ENCODE measurements around the gene GPR151.
A peak's percentile ranks its signal among the peaks of the same experiment; 100 is the strongest.
"Not testable (repeated sequence)": the region's sequence is repeated elsewhere in the genome, so short reads cannot be mapped to it uniquely, and the experiment has no call there.

Gene GPR151

DNA sequence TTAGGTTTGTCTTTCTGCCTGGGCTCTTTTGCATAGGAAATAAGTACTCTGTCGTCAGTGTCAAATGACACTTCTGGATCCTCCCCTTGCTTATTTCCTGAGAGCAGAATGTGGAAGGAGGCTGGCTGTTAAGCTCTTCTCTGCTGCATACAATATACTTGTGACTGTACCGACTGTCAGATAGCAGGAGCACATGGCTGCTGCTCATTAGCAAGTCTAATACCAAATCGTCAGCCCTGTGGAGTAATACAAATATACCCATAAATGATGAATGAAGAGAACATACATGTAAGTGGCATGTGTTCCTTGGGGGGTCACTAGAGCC, at the start of gene GPR151:
GPR151 (minus strand) TSS at position 40 of the 325 bp plus-strand sequence. CDS start 77 bp downstream, outside the sequence.
- peak; percentile 30 for DNase-seq (ENCODE audit: low read depth)
- no peak within 1 kb of the TSS for H3K4me3 ChIP-seq (ENCODE audit: low read depth, low read length)
- TF ChIP-seq, protein P1, sequence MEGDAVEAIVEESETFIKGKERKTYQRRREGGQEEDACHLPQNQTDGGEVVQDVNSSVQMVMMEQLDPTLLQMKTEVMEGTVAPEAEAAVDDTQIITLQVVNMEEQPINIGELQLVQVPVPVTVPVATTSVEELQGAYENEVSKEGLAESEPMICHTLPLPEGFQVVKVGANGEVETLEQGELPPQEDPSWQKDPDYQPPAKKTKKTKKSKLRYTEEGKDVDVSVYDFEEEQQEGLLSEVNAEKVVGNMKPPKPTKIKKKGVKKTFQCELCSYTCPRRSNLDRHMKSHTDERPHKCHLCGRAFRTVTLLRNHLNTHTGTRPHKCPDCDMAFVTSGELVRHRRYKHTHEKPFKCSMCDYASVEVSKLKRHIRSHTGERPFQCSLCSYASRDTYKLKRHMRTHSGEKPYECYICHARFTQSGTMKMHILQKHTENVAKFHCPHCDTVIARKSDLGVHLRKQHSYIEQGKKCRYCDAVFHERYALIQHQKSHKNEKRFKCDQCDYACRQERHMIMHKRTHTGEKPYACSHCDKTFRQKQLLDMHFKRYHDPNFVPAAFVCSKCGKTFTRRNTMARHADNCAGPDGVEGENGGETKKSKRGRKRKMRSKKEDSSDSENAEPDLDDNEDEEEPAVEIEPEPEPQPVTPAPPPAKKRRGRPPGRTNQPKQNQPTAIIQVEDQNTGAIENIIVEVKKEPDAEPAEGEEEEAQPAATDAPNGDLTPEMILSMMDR (conservative IDR thresholded peaks at IDR 0.05; ENCODE audit: low read depth, low read length), result no peak

GRCh38 chr5:146564007-146564762, 48.2 kb upstream of the GPR151 start:
- TF ChIP-seq, protein P1 (conservative IDR thresholded peaks at IDR 0.05; ENCODE audit: low read depth, low read length), result no peak
- no peak overlapping the region for H3K4me3 ChIP-seq (ENCODE audit: low read depth, low read length)
- no peak for DNase-seq (ENCODE audit: low read depth)

DNA sequence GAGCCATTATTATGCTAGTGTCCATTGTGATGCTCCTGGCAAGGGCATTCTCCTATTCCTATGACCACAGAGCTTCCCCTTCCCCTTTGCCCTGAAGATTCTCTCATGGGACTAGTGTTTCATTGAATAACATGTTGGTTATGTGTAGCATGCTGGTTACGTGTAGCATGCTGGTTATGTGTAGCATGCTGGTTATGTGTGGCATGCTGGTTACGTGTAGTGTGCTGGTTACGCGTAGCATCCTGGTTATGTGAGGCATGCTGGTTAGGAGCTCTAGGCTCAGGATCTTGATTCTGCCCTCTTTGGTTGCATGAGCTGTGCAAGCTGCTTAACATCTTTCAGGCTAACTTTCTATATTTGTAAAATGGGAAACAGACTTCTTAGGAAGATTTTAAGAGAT, 46.5 kb upstream of the GPR151 start:
- H3K4me3 ChIP-seq (ENCODE audit: low read depth, low read length), result no peak overlapping the region
- TF ChIP-seq, protein P1 (conservative IDR thresholded peaks at IDR 0.05; ENCODE audit: low read depth, low read length), result no peak
- DNase-seq (ENCODE audit: low read depth), result no peak

DNA sequence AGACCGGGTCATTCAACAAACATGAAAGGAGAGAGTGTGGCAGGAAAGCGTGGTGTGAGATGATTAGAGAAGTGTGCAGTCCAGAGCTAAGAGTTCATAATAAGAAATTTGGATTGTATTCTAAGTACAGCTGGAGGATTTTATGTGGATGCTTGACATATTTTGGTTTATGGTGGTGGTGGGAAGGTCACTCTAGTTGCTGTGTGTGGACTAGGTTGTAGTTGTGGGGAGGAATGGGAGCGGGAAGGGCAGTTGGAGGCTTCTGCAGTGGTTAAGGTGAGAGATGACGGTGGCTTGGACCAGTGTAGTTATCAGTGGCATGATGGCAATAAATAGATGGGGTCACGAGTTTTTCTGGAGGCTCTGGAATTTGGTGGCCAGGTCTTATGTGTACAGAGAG, 45.7 kb upstream of the GPR151 start:
- DNase-seq (ENCODE audit: low read depth), result no peak
- H3K4me3 ChIP-seq (ENCODE audit: low read depth, low read length), result no peak overlapping the region
- TF ChIP-seq, protein P1 (conservative IDR thresholded peaks at IDR 0.05; ENCODE audit: low read depth, low read length), result no peak

GRCh38 chr5:146560205-146560812, 44.3 kb upstream of the GPR151 start:
- H3K4me3 ChIP-seq (ENCODE audit: low read depth, low read length), result no peak overlapping the region
- TF ChIP-seq, protein P1 (conservative IDR thresholded peaks at IDR 0.05; ENCODE audit: low read depth, low read length), result no peak
- peak; percentile 4 for DNase-seq (ENCODE audit: low read depth)

- not testable (repeated sequence) for H3K4me3 ChIP-seq (ENCODE audit: low read depth, low read length); DNase-seq (ENCODE audit: low read depth)
These were observed 40.9 kb upstream of the GPR151 start for GRCh38 chr5:146556884-146557283.

DNA sequence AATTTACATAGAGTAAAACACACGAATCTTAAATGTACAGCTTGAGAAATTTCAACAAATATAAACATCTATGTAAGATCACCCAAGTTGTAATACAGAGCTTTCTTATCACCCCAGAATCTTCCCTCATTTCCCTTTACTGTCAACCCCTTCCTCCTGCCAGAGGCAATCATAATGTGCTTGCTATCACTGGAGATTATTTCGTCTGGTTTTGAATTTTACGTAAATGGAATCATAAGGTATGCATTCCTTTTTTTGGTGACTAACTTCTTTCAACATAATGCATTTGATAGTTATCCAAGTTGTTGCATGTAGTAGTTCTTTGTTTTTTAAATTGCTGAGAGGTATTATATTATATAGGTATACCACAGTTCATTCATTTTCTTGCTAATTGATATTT, 37.5 kb upstream of the GPR151 start:
- no peak for DNase-seq (ENCODE audit: low read depth)
- TF ChIP-seq, protein P1 (conservative IDR thresholded peaks at IDR 0.05; ENCODE audit: low read depth, low read length), result no peak
- H3K4me3 ChIP-seq (ENCODE audit: low read depth, low read length), result no peak overlapping the region

All from choroid plexus epithelial cell (primary cell).